H9 (cell line): ENCODE measurements around the gene OPALIN. TPM values are rescaled to one million over a fixed set of nuclear protein-coding genes. Genes with fewer than 3 reads are reported as not detected.
A peak's percentile ranks its signal among the peaks of the same experiment; 100 is the strongest.

Experiments used
- DNase-seq: peaks from one replicate; pipeline ENCODE4 v3.0.0-alpha.2; 2017
- H2AFZ ChIP-seq: one replicate; pipeline ENCODE4 v1.6.1; 2013; ENCODE audit warnings: mild to moderate bottlenecking, low read length, control low read depth, moderate library complexity
- H2AK5ac ChIP-seq: 2 replicates; pipeline ENCODE4 v1.6.1; 2013; ENCODE audit warnings: low read length, control low read depth, mixed read lengths; ENCODE audit not compliant: insufficient read length
- H2BK120ac ChIP-seq: one replicate; pipeline ENCODE4 v1.6.1; 2013; ENCODE audit warnings: low read depth, mild to moderate bottlenecking, low read length, control low read depth, inconsistent platforms; ENCODE audit not compliant: poor library complexity, severe bottlenecking
- H2BK12ac ChIP-seq: 2 replicates; pipeline ENCODE4 v1.6.1; 2013; ENCODE audit warnings: low read length, control low read depth, mixed read lengths, low read depth; ENCODE audit not compliant: insufficient read length
- H2BK15ac ChIP-seq: 2 replicates; pipeline ENCODE4 v1.6.1; 2013; ENCODE audit warnings: low read depth, low read length, control low read depth
- H2BK20ac ChIP-seq: one replicate; pipeline ENCODE4 v1.6.1; 2013; ENCODE audit warnings: low read depth, mild to moderate bottlenecking, low read length, control low read depth, inconsistent platforms; ENCODE audit not compliant: poor library complexity, severe bottlenecking
- H2BK5ac ChIP-seq: 2 replicates; pipeline ENCODE4 v1.6.1; 2013; ENCODE audit warnings: low read length, control low read depth, mixed read lengths; ENCODE audit not compliant: insufficient read length
- H3K14ac ChIP-seq: 2 replicates; pipeline ENCODE4 v1.6.1; 2013; ENCODE audit warnings: low read length, control low read depth; ENCODE audit not compliant: insufficient read depth
- H3K18ac ChIP-seq: 2 replicates; pipeline ENCODE4 v1.6.1; 2013; ENCODE audit warnings: low read depth, mild to moderate bottlenecking, mixed read lengths, low read length, control low read depth; ENCODE audit not compliant: insufficient read length
- H3K23ac ChIP-seq: 2 replicates; pipeline ENCODE4 v1.6.1; 2013; ENCODE audit warnings: low read length, control low read depth, mixed read lengths, low read depth; ENCODE audit not compliant: insufficient read length
- H3K23me2 ChIP-seq: 2 replicates; pipeline ENCODE4 v1.6.1; 2013; ENCODE audit warnings: low read depth, mild to moderate bottlenecking, mixed read lengths, low read length, control low read depth; ENCODE audit not compliant: insufficient read length, poor library complexity, severe bottlenecking
- H3K27ac ChIP-seq: 2 replicates; pipeline ENCODE4 v1.5.1; 2013; ENCODE audit warnings: low read length, control low read depth, mixed read lengths, low read depth; ENCODE audit not compliant: insufficient read length
- H3K27me3 ChIP-seq: 2 replicates; pipeline ENCODE4 v1.6.1; 2013; ENCODE audit warnings: low read length, control low read depth, inconsistent platforms; ENCODE audit not compliant: insufficient read depth
- H3K4ac ChIP-seq: 2 replicates; pipeline ENCODE4 v1.6.1; 2013; ENCODE audit warnings: low read depth, mild to moderate bottlenecking, control low read depth, inconsistent platforms, low read length, moderate library complexity
- H3K4me1 ChIP-seq: 2 replicates; pipeline ENCODE4 v1.6.1; 2013; ENCODE audit warnings: low read length, control low read depth, inconsistent platforms; ENCODE audit not compliant: insufficient read depth
- H3K4me2 ChIP-seq: 2 replicates; pipeline ENCODE4 v1.6.1; 2013; ENCODE audit warnings: low read length, control low read depth, mixed read lengths; ENCODE audit not compliant: insufficient read length, insufficient read depth
- H3K56ac ChIP-seq: 2 replicates; pipeline ENCODE4 v1.6.1; 2013; ENCODE audit warnings: low read depth, mild to moderate bottlenecking, mixed read lengths, low read length, control low read depth; ENCODE audit not compliant: insufficient read length
- H3K79me1 ChIP-seq: 2 replicates; pipeline ENCODE4 v1.6.1; 2013; ENCODE audit warnings: low read depth, mild to moderate bottlenecking, moderate library complexity, low read length, control low read depth, inconsistent platforms; ENCODE audit not compliant: insufficient read depth, poor library complexity, severe bottlenecking
- H3K79me2 ChIP-seq: 2 replicates; pipeline ENCODE4 v1.6.1; 2013; ENCODE audit warnings: low read length, control low read depth, inconsistent platforms; ENCODE audit not compliant: insufficient read depth
- H3K9ac ChIP-seq: 2 replicates; pipeline ENCODE4 v1.6.1; 2013; ENCODE audit warnings: low read length, control low read depth, mixed read lengths; ENCODE audit not compliant: insufficient read length; ENCODE audit errors: extremely low read depth
- H3K9me3 ChIP-seq: one replicate; pipeline ENCODE4 v1.6.1; 2013; ENCODE audit warnings: low read depth, low read length, inconsistent platforms; ENCODE audit not compliant: control insufficient read depth
- H3T11ph ChIP-seq: one replicate; pipeline ENCODE4 v1.6.1; 2013; ENCODE audit warnings: mild to moderate bottlenecking, low read length, control low read depth, inconsistent platforms
- H4K20me1 ChIP-seq: one replicate; pipeline ENCODE4 v1.6.1; 2013; ENCODE audit not compliant: control insufficient read depth, insufficient read length, insufficient read depth
- H4K5ac ChIP-seq: 2 replicates; pipeline ENCODE4 v1.6.1; 2013; ENCODE audit warnings: low read depth, mild to moderate bottlenecking, mixed read lengths, low read length, control low read depth; ENCODE audit not compliant: insufficient read length
- H4K8ac ChIP-seq: replicated peaks from 2 replicates; pipeline ENCODE4 v1.6.1; 2013; ENCODE audit warnings: low read length, control low read depth, mixed read lengths, low read depth; ENCODE audit not compliant: insufficient read length
- H4K91ac ChIP-seq: 2 replicates; pipeline ENCODE4 v1.6.1; 2013; ENCODE audit warnings: low read depth, mild to moderate bottlenecking, moderate library complexity, mixed read lengths, low read length, control low read depth; ENCODE audit not compliant: insufficient read length
- H3K27ac Mint-ChIP-seq, 3 experiments: 2 replicates in 2 of 3; 3 replicates in 1 of 3; pipeline ENCODE4 v1.8.0; 2020 to 2021; ENCODE audit warnings: mixed read lengths in 3 of 3, mild to moderate bottlenecking in 1 of 3, moderate library complexity in 1 of 3
- H3K27me3 Mint-ChIP-seq: 2 replicates; pipeline ENCODE4 v1.8.0; 2021; ENCODE audit warnings: low read depth, mild to moderate bottlenecking, moderate library complexity, mixed read lengths
- H3K36me3 Mint-ChIP-seq, 3 experiments: 2 replicates in 2 of 3; 3 replicates in 1 of 3; pipeline ENCODE4 v1.8.0; 2020 to 2021; ENCODE audit warnings: low read depth in 3 of 3, mixed read lengths in 3 of 3; ENCODE audit not compliant: insufficient read depth in 1 of 3
- H3K4me1 Mint-ChIP-seq, 2 experiments: 2 replicates each; pipeline ENCODE4 v1.8.0; 2020; ENCODE audit warnings: mixed read lengths in 2 of 2
- H3K4me3 Mint-ChIP-seq, 2 experiments: 2 replicates in 1 of 2; 3 replicates in 1 of 2; pipeline ENCODE4 v1.8.0; 2020 to 2021; ENCODE audit warnings: mild to moderate bottlenecking in 2 of 2, mixed read lengths in 2 of 2, moderate library complexity in 1 of 2
- H3K9me3 Mint-ChIP-seq, 2 experiments: 2 replicates in 1 of 2; 3 replicates in 1 of 2; pipeline ENCODE4 v1.8.0; 2020; ENCODE audit warnings: mild to moderate bottlenecking in 2 of 2, mixed read lengths in 2 of 2, moderate library complexity in 1 of 2
- WGBS: extraction: QIAGEN DNeasy Blood & Tissue Kit; methylation state at CpG from one replicate; pipeline ENCODE4 v1.1.7; 2013; ENCODE audit warnings: missing lambda C conversion rate, low lambda C conversion rate, mixed read lengths; ENCODE audit not compliant: insufficient read length; ENCODE audit errors: extremely low coverage; 5-methylcytosine and 5-hydroxymethylcytosine counted together
- total RNA-seq: library from RNA; stranded (reverse); gene quantifications from 2 replicates; pipeline ENCODE4 v1.2.1, GENCODE V29; 2021
- TF ChIP-seq, protein P1 (sequence below): fragments of 200-600 bp; sonication (generic); conservative IDR thresholded peaks from 3 replicates; pipeline ENCODE4 v1.8.0; 2021; ENCODE audit warnings: antibody characterized with exemption, mild to moderate bottlenecking

Gene OPALIN
- total RNA-seq, 1 experiment from 2014 or later, result not detected

DNA sequence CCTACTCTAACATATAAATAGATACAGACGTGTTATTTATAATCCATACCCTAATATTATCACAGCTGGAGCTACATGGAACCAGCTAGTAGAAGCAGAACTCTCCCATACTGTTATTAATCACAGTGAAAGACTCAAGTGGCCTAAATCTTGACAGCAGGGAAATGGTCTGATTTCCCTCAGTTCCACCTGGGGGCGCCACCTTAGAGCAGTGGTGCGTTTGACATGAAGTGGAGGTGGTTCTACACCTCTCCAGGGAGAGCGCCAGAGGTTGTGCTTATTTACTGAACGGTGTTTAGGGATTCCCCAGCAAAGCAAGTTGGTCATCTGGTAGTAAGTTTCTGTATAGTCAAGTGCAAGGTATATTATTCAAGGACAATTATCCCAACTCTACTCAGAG lies 37.0 kb downstream of the OPALIN start:
- H3K4ac ChIP-seq, result no peak overlapping the region
- no peak overlapping the region for H3K9ac ChIP-seq
- H3K27me3 Mint-ChIP-seq, result no peaks in the 10 kb centered on the region; the same call in none of the 2 replicates
- no peak overlapping the region for H3K14ac ChIP-seq
- no peak overlapping the region for H2BK20ac ChIP-seq
- H3K23me2 ChIP-seq, result no peaks in the 10 kb centered on the region
- no peak overlapping the region for H2AFZ ChIP-seq
- H3K27ac ChIP-seq, result no peak overlapping the region
- no peak overlapping the region for H3K23ac ChIP-seq
- H2BK120ac ChIP-seq, result no peak overlapping the region
- no CpG with 5 or more reads among the region's 5 CpGs for WGBS
- TF ChIP-seq, protein P1, sequence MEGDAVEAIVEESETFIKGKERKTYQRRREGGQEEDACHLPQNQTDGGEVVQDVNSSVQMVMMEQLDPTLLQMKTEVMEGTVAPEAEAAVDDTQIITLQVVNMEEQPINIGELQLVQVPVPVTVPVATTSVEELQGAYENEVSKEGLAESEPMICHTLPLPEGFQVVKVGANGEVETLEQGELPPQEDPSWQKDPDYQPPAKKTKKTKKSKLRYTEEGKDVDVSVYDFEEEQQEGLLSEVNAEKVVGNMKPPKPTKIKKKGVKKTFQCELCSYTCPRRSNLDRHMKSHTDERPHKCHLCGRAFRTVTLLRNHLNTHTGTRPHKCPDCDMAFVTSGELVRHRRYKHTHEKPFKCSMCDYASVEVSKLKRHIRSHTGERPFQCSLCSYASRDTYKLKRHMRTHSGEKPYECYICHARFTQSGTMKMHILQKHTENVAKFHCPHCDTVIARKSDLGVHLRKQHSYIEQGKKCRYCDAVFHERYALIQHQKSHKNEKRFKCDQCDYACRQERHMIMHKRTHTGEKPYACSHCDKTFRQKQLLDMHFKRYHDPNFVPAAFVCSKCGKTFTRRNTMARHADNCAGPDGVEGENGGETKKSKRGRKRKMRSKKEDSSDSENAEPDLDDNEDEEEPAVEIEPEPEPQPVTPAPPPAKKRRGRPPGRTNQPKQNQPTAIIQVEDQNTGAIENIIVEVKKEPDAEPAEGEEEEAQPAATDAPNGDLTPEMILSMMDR, result peak; percentile 83
- peaks cover 10% of the 10 kb centered on the region in 2 experiments for H3K4me1 Mint-ChIP-seq
- no peaks in the 10 kb centered on the region for H3K79me2 ChIP-seq
- H3K27ac Mint-ChIP-seq, result no peak overlapping the region; a peak in 1 of 7 replicates
- H4K5ac ChIP-seq, result no peak overlapping the region
- H2BK15ac ChIP-seq, result no peak overlapping the region
- no peaks in the 10 kb centered on the region for H3K27me3 ChIP-seq
- no peak overlapping the region for H2BK12ac ChIP-seq
- H3K18ac ChIP-seq, result no peak overlapping the region
- H2AK5ac ChIP-seq, result no peak overlapping the region
- peaks cover 3% of the 10 kb centered on the region; the same call in 1 of the 2 replicates for H3K4me1 ChIP-seq
- H3K56ac ChIP-seq, result no peak overlapping the region
- no peak overlapping the region for H4K8ac ChIP-seq
- H4K20me1 ChIP-seq, result no peaks in the 10 kb centered on the region
- no peak overlapping the region for H3T11ph ChIP-seq
- H3K9me3 ChIP-seq, result no peaks in the 10 kb centered on the region
- peak; percentile 66 for DNase-seq
- no peak overlapping the region for H3K4me2 ChIP-seq
- H3K79me1 ChIP-seq, result no peaks in the 10 kb centered on the region
- H3K36me3 Mint-ChIP-seq, result no peaks in the 10 kb centered on the region
- H2BK5ac ChIP-seq, result no peak overlapping the region
- no peaks in the 10 kb centered on the region; a peak in 1 of 5 replicates for H3K9me3 Mint-ChIP-seq
- H3K4me3 Mint-ChIP-seq, result no peak overlapping the region
- no peak overlapping the region for H4K91ac ChIP-seq
